GM23248 (cell line): ENCODE results near the gene GYS1. TPM values are rescaled to one million over a fixed set of nuclear protein-coding genes. Genes with fewer than 3 reads are reported as not detected.

Source experiments
- DNase-seq: peaks from one replicate; pipeline ENCODE4 v3.0.0-alpha.2; 2015
- H2AFZ ChIP-seq: fragments of 200-600 bp; sonication (generic); 2 replicates; pipeline ENCODE4 v1.6.1; 2016; ENCODE audit warnings: antibody characterized with exemption
- H3F3A ChIP-seq: fragments of 200-600 bp; sonication (generic); 2 replicates; pipeline ENCODE4 v1.6.1; 2016; ENCODE audit warnings: mild to moderate bottlenecking, antibody characterized with exemption, mixed run types; ENCODE audit not compliant: insufficient read depth
- H3K27ac ChIP-seq: fragments of 200-600 bp; sonication (generic); 2 replicates; pipeline ENCODE4 v1.5.1; 2016; ENCODE audit warnings: mild to moderate bottlenecking
- H3K27me3 ChIP-seq: fragments of 200-600 bp; sonication (generic); replicated peaks from 2 replicates; pipeline ENCODE4 v1.6.1; 2016; ENCODE audit warnings: mild to moderate bottlenecking; ENCODE audit not compliant: insufficient read depth
- H3K36me3 ChIP-seq: fragments of 200-600 bp; sonication (generic); 2 replicates; pipeline ENCODE4 v1.6.1; 2016; ENCODE audit warnings: low read depth, mild to moderate bottlenecking
- H3K4me1 ChIP-seq: fragments of 200-600 bp; sonication (generic); 2 replicates; pipeline ENCODE4 v1.6.1; 2016; ENCODE audit warnings: mild to moderate bottlenecking; ENCODE audit not compliant: insufficient read depth
- H3K4me2 ChIP-seq: fragments of 200-600 bp; sonication (generic); one replicate; pipeline ENCODE4 v1.6.1; 2016; ENCODE audit warnings: mild to moderate bottlenecking; ENCODE audit not compliant: unreplicated experiment
- H3K4me3 ChIP-seq: fragments of 200-600 bp; sonication (generic); 2 replicates; pipeline ENCODE4 v1.5.1; 2016; ENCODE audit warnings: mild to moderate bottlenecking
- H3K79me2 ChIP-seq: fragments of 200-600 bp; sonication (generic); 2 replicates; pipeline ENCODE4 v1.6.1; 2016; ENCODE audit warnings: mild to moderate bottlenecking; ENCODE audit not compliant: insufficient read depth
- H3K9ac ChIP-seq: fragments of 200-600 bp; sonication (generic); 2 replicates; pipeline ENCODE4 v1.6.1; 2016; ENCODE audit warnings: mild to moderate bottlenecking
- H3K9me2 ChIP-seq: fragments of 200-600 bp; sonication (generic); 2 replicates; pipeline ENCODE4 v1.6.1; 2016; ENCODE audit warnings: mixed run types, mild to moderate bottlenecking, moderate library complexity; ENCODE audit not compliant: insufficient read depth
- H3K9me3 ChIP-seq: fragments of 200-600 bp; sonication (generic); one replicate; pipeline ENCODE4 v1.6.1; 2017; ENCODE audit warnings: low read depth
- H4K20me1 ChIP-seq: fragments of 200-600 bp; sonication (generic); 2 replicates; pipeline ENCODE4 v1.6.0; 2016; ENCODE audit not compliant: insufficient read depth
- EZH2 ChIP-seq: fragments of 200-600 bp; sonication (generic); IDR thresholded peaks from 2 replicates; pipeline ENCODE4 v1.6.1; 2018; ENCODE audit warnings: antibody characterized with exemption, mild to moderate bottlenecking; ENCODE audit not compliant: insufficient read depth, poor library complexity, severe bottlenecking
- EZH2phosphoT487 ChIP-seq: fragments of 200-600 bp; sonication (generic); IDR thresholded peaks from 2 replicates; pipeline ENCODE4 v1.6.1; 2018; ENCODE audit warnings: antibody characterized with exemption, moderate library complexity, mild to moderate bottlenecking, low read depth; ENCODE audit not compliant: insufficient read depth
- WGBS, 2 experiments: methylation state at CpG; one replicate each; pipeline ENCODE4 v1.1.6; 2015 to 2017; ENCODE audit warnings: low lambda C conversion rate in 2 of 2, low coverage in 1 of 2; ENCODE audit errors: missing lambda C conversion rate in 2 of 2; 5-methylcytosine and 5-hydroxymethylcytosine counted together
- in situ Hi-C: fragments of 300-500 bp; cut with MboI; formaldehyde crosslinking; loops from 2 replicates; pipeline ENCODE4 v1.15.0; 2020
- polyA plus RNA-seq: library from polyadenylated mRNA; unstranded; fragments of >200 nt; fragmentation: Nextera tagmentation; extraction: Ambion mirVana; gene quantifications from 2 replicates; pipeline ENCODE4 v1.2.1, GENCODE V29; 2016
- total RNA-seq: library from RNA; depleted of rRNA; stranded (reverse); fragments of >200 nt; shearing (Covaris generic); gene quantifications from 2 replicates; pipeline ENCODE4 v1.2.3, GENCODE V29; 2014

Gene GYS1
- total and polyA plus RNA-seq, 2 experiments from 2014 or later: 78.4 to 85.6 TPM

- Histone ChIP-seq H2AFZ (no peak overlapping the region), H3K36me3 (no peaks in the 10 kb centered on the region), H3K27me3 (no peaks in the 10 kb centered on the region), H3K9me3 (no peaks in the 10 kb centered on the region), H3K4me2 (no peak overlapping the region), H3K9me2 (no peaks in the 10 kb centered on the region), H3K27ac (no peak overlapping the region), H3K9ac (no peak overlapping the region), H3K4me3 (no peak overlapping the region), H3K79me2 (no peaks in the 10 kb centered on the region), H3F3A (no peaks in the 10 kb centered on the region), H4K20me1 (no peaks in the 10 kb centered on the region), H3K4me1 (no peaks in the 10 kb centered on the region)
- 68 to 73% methylated on average over 5 of the region's 5 CpGs for WGBS, 2 experiments
- in situ Hi-C loops: no loop called here
- TF ChIP-seq EZH2: no peak
- no peak for TF ChIP-seq EZH2phosphoT487
- no peak for DNase-seq
These were observed 52.2 kb downstream of the GYS1 start for GRCh38 chr19:48940902-48941301.

DNA sequence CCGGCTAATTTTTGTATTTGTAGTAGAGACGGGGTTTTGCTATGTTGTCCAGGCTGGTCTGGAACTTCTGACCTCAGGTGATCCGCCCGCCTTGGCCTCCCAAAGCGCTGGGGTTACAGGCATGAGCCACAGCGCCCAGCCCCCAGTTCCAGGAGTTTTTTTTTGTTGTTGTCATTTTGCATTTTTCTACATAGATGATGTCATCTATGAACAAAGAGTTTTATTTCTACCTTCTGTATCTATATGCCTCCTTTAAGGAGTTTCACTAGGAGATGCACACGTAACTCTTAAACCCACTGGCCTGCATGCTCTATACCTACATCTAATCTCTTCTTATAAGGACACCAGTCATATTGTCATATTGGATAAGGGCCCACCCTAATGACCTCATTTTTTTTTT is 54.9 kb downstream of the GYS1 start:
- H4K20me1 ChIP-seq: no peaks in the 10 kb centered on the region
- no peak for DNase-seq
- no peak overlapping the region for H3K9ac ChIP-seq
- peaks cover 5% of the 10 kb centered on the region; the same call in 1 of the 2 replicates for H3F3A ChIP-seq
- no peak overlapping the region for H2AFZ ChIP-seq
- no peak overlapping the region for H3K27ac ChIP-seq
- TF ChIP-seq EZH2phosphoT487: no peak
- 84 to 89% methylated on average over 7 of the region's 7 CpGs for WGBS, 2 experiments
- H3K27me3 ChIP-seq: 0 out of 2 replicates have a peak, but pooled peaks cover under 1% of the 10 kb centered on the region
- 0 out of 2 replicates have a peak, but pooled peaks cover 5% of the 10 kb centered on the region for H3K4me1 ChIP-seq
- no peak overlapping the region for H3K4me3 ChIP-seq
- H3K79me2 ChIP-seq: no peaks in the 10 kb centered on the region
- in situ Hi-C loops: no loop called here
- H3K9me3 ChIP-seq: no peaks in the 10 kb centered on the region
- no peak overlapping the region for H3K4me2 ChIP-seq
- no peaks in the 10 kb centered on the region for H3K36me3 ChIP-seq
- no peaks in the 10 kb centered on the region for H3K9me2 ChIP-seq

DNA sequence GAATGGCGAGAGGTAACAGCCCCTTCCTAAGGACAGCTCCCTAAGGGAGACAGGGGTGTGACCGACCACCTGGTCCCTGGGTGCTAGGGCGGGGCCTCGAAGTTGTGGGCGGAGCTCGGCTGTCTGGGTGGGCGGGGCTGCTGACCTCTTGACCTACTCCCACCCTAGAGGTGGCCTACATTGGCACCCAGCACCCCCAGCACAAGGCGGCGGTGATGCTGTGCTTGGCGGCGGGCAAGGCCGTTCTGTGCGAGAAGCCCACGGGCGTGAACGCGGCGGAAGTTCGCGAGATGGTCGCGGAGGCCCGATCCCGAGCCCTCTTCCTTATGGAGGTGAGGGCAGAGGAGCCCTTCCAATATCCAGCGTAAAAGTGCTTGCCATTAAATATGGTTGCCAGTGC is 57.2 kb downstream of the GYS1 start:
- Histone ChIP-seq H3K36me3 (no peaks in the 10 kb centered on the region), H3K27ac (no peak overlapping the region), H3K4me3 (no peak overlapping the region), H3K9me3 (no peaks in the 10 kb centered on the region), H3K4me1 (0 out of 2 replicates have a peak, but pooled peaks cover 8% of the 10 kb centered on the region), H2AFZ (no peak overlapping the region), H3K79me2 (no peaks in the 10 kb centered on the region), H3F3A (peaks cover 5% of the 10 kb centered on the region; the same call in 1 of the 2 replicates), H3K27me3 (peaks cover 5% of the 10 kb centered on the region; the same call in 1 of the 2 replicates), H4K20me1 (no peaks in the 10 kb centered on the region), H3K4me2 (no peak overlapping the region), H3K9ac (no peak overlapping the region), H3K9me2 (no peaks in the 10 kb centered on the region)
- no peak for TF ChIP-seq EZH2
- TF ChIP-seq EZH2phosphoT487: no peak
- 94 to 98% methylated on average over 23 to 25 of the region's 25 CpGs for WGBS, 2 experiments
- no peak for DNase-seq
- in situ Hi-C loops: no loop called here

- TF ChIP-seq EZH2 (no peak), EZH2phosphoT487 (no peak)
- WGBS, 2 experiments: 80 to 84% methylated on average over 15 to 19 of the region's 19 CpGs
- Histone ChIP-seq H3K27me3 (peaks cover 5% of the 10 kb centered on the region; the same call in 1 of the 2 replicates), H3K4me2 (no peak overlapping the region), H3F3A (peaks cover 5% of the 10 kb centered on the region; the same call in 1 of the 2 replicates), H3K79me2 (no peaks in the 10 kb centered on the region), H3K9me2 (no peaks in the 10 kb centered on the region), H3K36me3 (no peaks in the 10 kb centered on the region), H3K9me3 (no peaks in the 10 kb centered on the region), H3K27ac (no peak overlapping the region), H3K4me3 (no peak overlapping the region), H2AFZ (no peak overlapping the region), H3K9ac (no peak overlapping the region), H3K4me1 (0 out of 2 replicates have a peak, but pooled peaks cover 8% of the 10 kb centered on the region), H4K20me1 (no peaks in the 10 kb centered on the region)
- no peak for DNase-seq
- in situ Hi-C loops: no loop called here
These were observed 58.3 kb downstream of the GYS1 start for GRCh38 chr19:48934837-48935236.
